HepG2 (cell line): ENCODE data around the gene HDGF.

Experiments
- TAF1 ChIP-seq: sonication (generic); formaldehyde crosslinking; IDR thresholded peaks from 2 replicates; pipeline ENCODE4 v1.4.0; 2020; ENCODE audit warnings: missing genetic modification reagents
- ZNF556 ChIP-seq: sonication (generic); formaldehyde crosslinking; IDR thresholded peaks from 2 replicates; pipeline ENCODE4 v1.4.0; 2020; ENCODE audit warnings: mild to moderate bottlenecking, missing genetic modification reagents, borderline replicate concordance
- TF ChIP-seq, protein P1 (sequence below): sonication (generic); formaldehyde crosslinking; conservative IDR thresholded peaks from 2 replicates; pipeline ENCODE4 v1.4.0; 2020; ENCODE audit warnings: missing genetic modification reagents

DNA sequence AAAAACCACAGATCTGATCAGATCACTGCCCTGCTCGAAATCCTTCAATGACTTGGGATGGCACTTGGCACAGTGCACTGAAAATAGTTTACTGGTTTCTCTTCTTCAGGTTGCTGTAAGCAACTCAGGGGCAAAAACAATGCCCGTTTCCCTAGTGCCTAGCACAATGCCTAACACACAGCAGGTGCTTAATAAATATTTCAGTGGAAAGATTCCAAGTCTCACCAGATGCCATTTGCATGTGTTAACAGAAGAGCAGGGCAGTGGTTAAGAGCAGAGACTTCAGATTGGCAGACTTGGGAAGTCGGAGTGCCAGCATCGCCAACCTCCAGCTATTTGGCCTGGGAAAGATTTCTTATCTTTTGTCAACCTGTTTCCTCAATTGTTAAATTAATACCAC lies 34.1 kb downstream of the HDGF start:
- TF ChIP-seq, protein P1, sequence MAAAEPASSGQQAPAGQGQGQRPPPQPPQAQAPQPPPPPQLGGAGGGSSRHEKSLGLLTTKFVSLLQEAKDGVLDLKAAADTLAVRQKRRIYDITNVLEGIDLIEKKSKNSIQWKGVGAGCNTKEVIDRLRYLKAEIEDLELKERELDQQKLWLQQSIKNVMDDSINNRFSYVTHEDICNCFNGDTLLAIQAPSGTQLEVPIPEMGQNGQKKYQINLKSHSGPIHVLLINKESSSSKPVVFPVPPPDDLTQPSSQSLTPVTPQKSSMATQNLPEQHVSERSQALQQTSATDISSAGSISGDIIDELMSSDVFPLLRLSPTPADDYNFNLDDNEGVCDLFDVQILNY (CRISPR knock-in tag): no peak
- no peak for TF ChIP-seq ZNF556
- TF ChIP-seq TAF1: no peak
